Vagina (tissue), 2 donors: Measurements from ENCODE around the gene SNX13. TPM values are rescaled to one million over a fixed set of nuclear protein-coding genes. Genes with fewer than 3 reads are reported as not detected.

ENCODE experiments used
- DNase-seq, 2 donors: peaks; one replicate each; pipeline ENCODE4 v3.0.0-alpha.2; 2017; ENCODE audit errors: extremely low spot score in 2 of 2
- H3K27ac ChIP-seq: fragments of 200-600 bp; sonication (generic); one replicate; pipeline ENCODE4 v1.5.1; 2019
- H3K27me3 ChIP-seq: fragments of 200-600 bp; sonication (generic); one replicate; pipeline ENCODE4 v1.5.1; 2019
- H3K36me3 ChIP-seq, 2 donors: fragments of 200-600 bp; sonication (generic); one replicate each; pipeline ENCODE4 v1.5.1; 2017 to 2019
- H3K4me1 ChIP-seq: fragments of 200-600 bp; sonication (generic); one replicate; pipeline ENCODE4 v1.5.1; 2019
- H3K4me3 ChIP-seq, 2 donors: fragments of 200-600 bp; sonication (generic); 1 replicate in 1 of 2; 2 replicates in 1 of 2; pipeline ENCODE4 v1.5.1; 2016 to 2019
- H3K9me3 ChIP-seq: fragments of 200-600 bp; sonication (generic); one replicate; pipeline ENCODE4 v1.5.1; 2019
- POLR2A ChIP-seq, 2 donors: fragments of 450-650 bp; IDR thresholded peaks; one replicate each; pipeline ENCODE4 v1.6.1; 2017; ENCODE audit warnings: antibody characterized with exemption in 2 of 2, mild to moderate bottlenecking in 2 of 2, moderate library complexity in 2 of 2
- POLR2AphosphoS5 ChIP-seq, 2 donors: sonication (generic); formaldehyde crosslinking; IDR thresholded peaks; one replicate each; pipeline ENCODE4 v1.9.0; 2017; ENCODE audit warnings: antibody characterized with exemption in 2 of 2, mild to moderate bottlenecking in 2 of 2, low read depth in 1 of 2; ENCODE audit not compliant: insufficient read depth in 1 of 2
- intact Hi-C: fragments of 100-400 bp; cut with DNase I; formaldehyde crosslinking; loops from one replicate; pipeline ENCODE4 v1.15.1; 2023
- total RNA-seq: library from RNA; depleted of rRNA; stranded (reverse); fragments of >200 nt; gene quantifications from one replicate; pipeline ENCODE4 v1.2.3, GENCODE V29; 2016
- TF ChIP-seq, protein P1 (sequence below), 3 experiments: fragments of 450-650 bp in 2 of 3; fragments of 200-600 bp in 1 of 3; sonication (generic) in 1 of 3; IDR thresholded peaks; one replicate each; pipeline ENCODE4 v1.5.1; 2017 to 2019; ENCODE audit warnings: antibody characterized with exemption in 3 of 3, mild to moderate bottlenecking in 2 of 3, moderate library complexity in 2 of 3

Gene SNX13
- total RNA-seq, 1 donor from 2014 or later: 67.3 TPM

DNA sequence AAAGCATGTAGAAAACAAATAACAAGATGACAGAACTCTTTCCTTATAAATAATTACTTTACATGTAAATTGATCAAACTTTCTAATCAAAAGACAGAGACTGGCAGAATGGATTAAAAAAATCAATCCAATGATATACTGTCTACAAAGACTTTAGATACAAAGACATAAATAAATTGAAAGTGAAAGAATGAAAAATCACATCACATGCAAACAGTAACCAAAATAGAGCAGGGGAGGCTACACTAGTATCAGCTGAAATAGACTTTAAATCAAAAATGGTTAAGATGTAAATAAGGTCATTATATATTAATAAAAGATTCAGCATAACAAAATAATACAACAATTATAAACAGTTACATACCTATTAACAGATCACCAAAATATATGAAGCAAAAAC, 97.3 kb downstream of the SNX13 start:
- no peak for DNase-seq
- H3K27me3 ChIP-seq: no peaks in the 10 kb centered on the region
- intact Hi-C loops: no loop called here
- TF ChIP-seq, protein P1, sequence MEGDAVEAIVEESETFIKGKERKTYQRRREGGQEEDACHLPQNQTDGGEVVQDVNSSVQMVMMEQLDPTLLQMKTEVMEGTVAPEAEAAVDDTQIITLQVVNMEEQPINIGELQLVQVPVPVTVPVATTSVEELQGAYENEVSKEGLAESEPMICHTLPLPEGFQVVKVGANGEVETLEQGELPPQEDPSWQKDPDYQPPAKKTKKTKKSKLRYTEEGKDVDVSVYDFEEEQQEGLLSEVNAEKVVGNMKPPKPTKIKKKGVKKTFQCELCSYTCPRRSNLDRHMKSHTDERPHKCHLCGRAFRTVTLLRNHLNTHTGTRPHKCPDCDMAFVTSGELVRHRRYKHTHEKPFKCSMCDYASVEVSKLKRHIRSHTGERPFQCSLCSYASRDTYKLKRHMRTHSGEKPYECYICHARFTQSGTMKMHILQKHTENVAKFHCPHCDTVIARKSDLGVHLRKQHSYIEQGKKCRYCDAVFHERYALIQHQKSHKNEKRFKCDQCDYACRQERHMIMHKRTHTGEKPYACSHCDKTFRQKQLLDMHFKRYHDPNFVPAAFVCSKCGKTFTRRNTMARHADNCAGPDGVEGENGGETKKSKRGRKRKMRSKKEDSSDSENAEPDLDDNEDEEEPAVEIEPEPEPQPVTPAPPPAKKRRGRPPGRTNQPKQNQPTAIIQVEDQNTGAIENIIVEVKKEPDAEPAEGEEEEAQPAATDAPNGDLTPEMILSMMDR (IDR thresholded peaks at IDR 0.05): no peak
- no peak for TF ChIP-seq POLR2AphosphoS5 (IDR thresholded peaks at IDR 0.05; ENCODE audit: insufficient read depth in 1 of 2, low read depth in 1 of 2)
- TF ChIP-seq POLR2A (IDR thresholded peaks at IDR 0.05): no peak
- no peak overlapping the region for H3K4me3 ChIP-seq
- H3K27ac ChIP-seq: no peak overlapping the region
- H3K9me3 ChIP-seq: no peaks in the 10 kb centered on the region
- peaks cover 0 to 13% of the 10 kb centered on the region in 2 donors for H3K36me3 ChIP-seq
- H3K4me1 ChIP-seq: peaks cover 14% of the 10 kb centered on the region

DNA sequence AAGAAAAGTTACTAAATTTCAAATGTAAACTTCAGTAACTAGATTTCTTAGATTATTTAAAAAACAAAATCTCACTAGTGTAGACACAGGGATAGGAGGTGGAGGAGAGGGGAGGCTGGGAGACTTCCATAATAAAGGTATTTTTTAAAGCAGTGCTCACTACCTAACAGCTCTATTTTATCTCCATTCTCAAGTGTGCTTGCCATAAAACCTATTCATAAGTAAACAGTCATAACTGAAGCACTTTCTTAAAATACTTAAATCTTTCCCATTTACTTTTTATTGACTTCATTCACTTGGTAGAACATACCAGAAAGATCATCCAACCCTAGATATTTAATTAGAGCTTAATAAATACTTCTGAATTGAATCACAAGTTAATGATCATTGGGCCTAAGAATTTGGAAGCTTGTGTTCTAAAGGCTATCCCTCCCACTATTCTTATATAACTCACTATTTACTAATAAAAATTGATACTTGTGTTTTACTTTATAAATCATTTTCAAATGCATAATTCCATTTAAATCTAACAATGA, 107.4 kb downstream of the SNX13 start:
- Histone ChIP-seq H3K27ac (no peak overlapping the region), H3K9me3 (no peaks in the 10 kb centered on the region), H3K4me3 (no peak overlapping the region), H3K4me1 (no peaks in the 10 kb centered on the region), H3K36me3 (peaks cover 0 to 18% of the 10 kb centered on the region in 2 donors), H3K27me3 (no peaks in the 10 kb centered on the region)
- TF ChIP-seq, protein P1 (IDR thresholded peaks at IDR 0.05): no peak
- TF ChIP-seq POLR2A (IDR thresholded peaks at IDR 0.05): no peak
- no peak for TF ChIP-seq POLR2AphosphoS5 (IDR thresholded peaks at IDR 0.05; ENCODE audit: insufficient read depth in 1 of 2, low read depth in 1 of 2)
- no peak for DNase-seq
- intact Hi-C loops: no loop called here

DNA sequence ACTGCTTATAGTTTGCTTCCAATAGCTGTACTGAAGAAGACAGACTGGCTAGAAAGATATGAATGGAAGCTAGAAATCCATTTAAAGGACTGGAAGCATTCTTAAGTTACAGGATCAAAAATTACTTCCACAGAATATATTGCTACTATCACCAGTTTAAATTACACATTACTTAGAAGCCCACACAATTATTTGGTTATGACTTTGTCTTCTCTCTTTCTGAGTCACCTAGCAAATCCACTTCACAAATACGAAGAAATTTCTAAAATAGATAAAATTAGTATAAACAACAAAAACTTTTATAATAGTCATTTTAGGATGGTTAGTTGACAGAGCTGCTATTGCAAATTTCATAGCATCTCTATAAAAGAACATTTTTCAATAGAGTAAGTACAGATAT, 108.1 kb downstream of the SNX13 start:
- no peak for DNase-seq
- no peak overlapping the region for H3K4me3 ChIP-seq
- H3K9me3 ChIP-seq: no peaks in the 10 kb centered on the region
- no peaks in the 10 kb centered on the region for H3K4me1 ChIP-seq
- H3K27ac ChIP-seq: no peak overlapping the region
- intact Hi-C loops: no loop called here
- TF ChIP-seq, protein P1 (IDR thresholded peaks at IDR 0.05): no peak
- no peak for TF ChIP-seq POLR2A (IDR thresholded peaks at IDR 0.05)
- TF ChIP-seq POLR2AphosphoS5 (IDR thresholded peaks at IDR 0.05; ENCODE audit: insufficient read depth in 1 of 2, low read depth in 1 of 2): no peak
- peaks cover 0 to 14% of the 10 kb centered on the region in 2 donors for H3K36me3 ChIP-seq
- no peaks in the 10 kb centered on the region for H3K27me3 ChIP-seq

DNA sequence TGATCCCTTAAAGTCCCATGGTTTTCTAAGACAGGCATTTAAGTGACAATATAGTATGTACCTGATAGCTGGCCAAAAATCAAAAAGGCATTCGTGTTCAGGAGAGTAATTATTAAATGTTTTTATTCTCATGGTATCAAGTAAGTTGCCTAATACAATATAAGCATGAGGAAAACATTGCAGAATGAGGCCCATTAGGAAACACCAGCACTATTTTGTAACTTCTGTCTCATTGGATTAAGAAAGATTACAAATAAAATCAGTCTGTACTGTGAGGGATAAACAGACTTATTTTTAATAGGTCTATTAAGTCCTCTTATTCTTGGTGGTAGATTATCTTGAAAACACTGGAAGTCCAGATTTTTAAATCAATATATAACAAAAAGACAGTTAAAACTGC, 110.1 kb downstream of the SNX13 start:
- no peaks in the 10 kb centered on the region for H3K4me1 ChIP-seq
- no peak overlapping the region for H3K4me3 ChIP-seq
- intact Hi-C loops: no loop called here
- H3K36me3 ChIP-seq: peaks cover 0 to 11% of the 10 kb centered on the region in 2 donors
- no peaks in the 10 kb centered on the region for H3K9me3 ChIP-seq
- H3K27ac ChIP-seq: no peak overlapping the region
- no peaks in the 10 kb centered on the region for H3K27me3 ChIP-seq
- TF ChIP-seq POLR2A (IDR thresholded peaks at IDR 0.05) (no peak), POLR2AphosphoS5 (IDR thresholded peaks at IDR 0.05; ENCODE audit: insufficient read depth in 1 of 2, low read depth in 1 of 2) (peak in 1 of 2 donors; percentile 28)
- TF ChIP-seq, protein P1 (IDR thresholded peaks at IDR 0.05): no peak
- DNase-seq: no peak

DNA sequence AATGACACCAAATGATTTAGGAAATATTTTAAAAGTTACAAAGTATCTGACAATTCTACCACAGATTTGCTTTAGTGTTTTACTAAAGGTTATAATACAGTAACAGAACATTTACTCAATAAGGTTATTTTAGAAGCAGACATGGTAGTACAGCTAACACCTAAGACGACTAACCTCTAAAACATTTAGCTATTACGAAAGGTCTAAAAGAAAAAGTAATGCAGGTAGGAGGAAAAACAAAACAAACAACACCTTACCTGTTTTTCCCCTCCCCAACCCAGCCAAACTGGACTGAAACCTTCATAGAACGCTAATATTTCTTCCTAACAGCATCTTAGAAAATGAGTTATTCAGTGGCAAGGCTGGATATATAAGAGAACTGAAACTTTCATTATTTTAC, 111.3 kb downstream of the SNX13 start:
- Histone ChIP-seq H3K4me1 (no peaks in the 10 kb centered on the region), H3K9me3 (no peaks in the 10 kb centered on the region), H3K27me3 (no peaks in the 10 kb centered on the region), H3K27ac (no peak overlapping the region), H3K4me3 (no peak overlapping the region), H3K36me3 (peaks cover 0 to 5% of the 10 kb centered on the region in 2 donors)
- no peak for TF ChIP-seq POLR2AphosphoS5 (IDR thresholded peaks at IDR 0.05; ENCODE audit: insufficient read depth in 1 of 2, low read depth in 1 of 2)
- TF ChIP-seq, protein P1 (IDR thresholded peaks at IDR 0.05): no peak
- intact Hi-C loops: no loop called here
- no peak for DNase-seq
